ENCODE results near the gene ITGA3.

DNA sequence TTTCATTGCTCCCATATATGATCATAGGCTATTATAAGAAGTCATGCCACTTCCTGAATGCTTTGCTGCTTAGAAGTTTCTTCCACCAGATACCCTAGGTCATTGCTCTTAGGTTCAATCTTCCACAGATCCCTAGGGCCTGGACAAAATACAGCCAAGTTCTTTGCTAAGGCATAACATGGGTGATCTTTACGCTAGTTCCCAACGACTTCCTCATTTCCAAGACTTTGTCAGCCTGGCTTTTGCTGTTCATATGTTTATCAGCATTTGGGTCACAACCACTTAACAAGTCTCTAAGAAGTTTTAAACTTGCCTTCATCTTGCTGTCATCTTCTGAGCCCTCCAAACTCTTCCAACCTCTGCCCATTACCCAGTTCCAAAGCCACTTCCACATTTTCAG is 40.8 kb upstream of the ITGA3 start:
- TF ChIP-seq, protein P1, sequence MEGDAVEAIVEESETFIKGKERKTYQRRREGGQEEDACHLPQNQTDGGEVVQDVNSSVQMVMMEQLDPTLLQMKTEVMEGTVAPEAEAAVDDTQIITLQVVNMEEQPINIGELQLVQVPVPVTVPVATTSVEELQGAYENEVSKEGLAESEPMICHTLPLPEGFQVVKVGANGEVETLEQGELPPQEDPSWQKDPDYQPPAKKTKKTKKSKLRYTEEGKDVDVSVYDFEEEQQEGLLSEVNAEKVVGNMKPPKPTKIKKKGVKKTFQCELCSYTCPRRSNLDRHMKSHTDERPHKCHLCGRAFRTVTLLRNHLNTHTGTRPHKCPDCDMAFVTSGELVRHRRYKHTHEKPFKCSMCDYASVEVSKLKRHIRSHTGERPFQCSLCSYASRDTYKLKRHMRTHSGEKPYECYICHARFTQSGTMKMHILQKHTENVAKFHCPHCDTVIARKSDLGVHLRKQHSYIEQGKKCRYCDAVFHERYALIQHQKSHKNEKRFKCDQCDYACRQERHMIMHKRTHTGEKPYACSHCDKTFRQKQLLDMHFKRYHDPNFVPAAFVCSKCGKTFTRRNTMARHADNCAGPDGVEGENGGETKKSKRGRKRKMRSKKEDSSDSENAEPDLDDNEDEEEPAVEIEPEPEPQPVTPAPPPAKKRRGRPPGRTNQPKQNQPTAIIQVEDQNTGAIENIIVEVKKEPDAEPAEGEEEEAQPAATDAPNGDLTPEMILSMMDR (conservative IDR thresholded peaks at IDR 0.05; ENCODE audit: low read length) = no peak
- TF ChIP-seq EZH2phosphoT487 (IDR thresholded peaks at IDR 0.05; ENCODE audit: borderline replicate concordance) = no peak
